Heart left ventricle (tissue), 16 donors: Measurements from ENCODE around the gene FAM240B. TPM values are rescaled to one million over a fixed set of nuclear protein-coding genes. Genes with fewer than 3 reads are reported as not detected.
A peak's percentile ranks its signal among the peaks of the same experiment; 100 is the strongest.

Source experiments
- ATAC-seq, 4 donors: fragments of 200-7000 bp; cut with Tn5 transposase; one replicate each; pipeline ENCODE4 v1.9.1; 2020 to 2022; ENCODE audit warnings: moderate library complexity in 4 of 4, mild to moderate bottlenecking in 3 of 4, moderate number of reproducible peaks in 1 of 4
- DNase-seq, 5 donors: peaks; one replicate each; pipeline ENCODE4 v3.0.0-alpha.2; 2020
- H3K27ac ChIP-seq, 12 donors: fragments of 200-600 bp; sonication (generic) in 4 of 12; one replicate each; pipeline versions ENCODE4 v1.5.0 to v1.8.0; 2016 to 2022; ENCODE audit warnings: mild to moderate bottlenecking in 2 of 12
- H3K27me3 ChIP-seq, 9 donors: fragments of 200-600 bp; sonication (generic) in 2 of 9; one replicate each; pipeline versions ENCODE4 v1.5.1 to v1.8.0; 2016 to 2022; ENCODE audit warnings: mild to moderate bottlenecking in 3 of 9
- H3K36me3 ChIP-seq, 9 donors: fragments of 200-600 bp; sonication (generic) in 2 of 9; one replicate each; pipeline versions ENCODE4 v1.5.0 to v1.8.0; 2018 to 2022; ENCODE audit warnings: mild to moderate bottlenecking in 2 of 9
- H3K4me1 ChIP-seq, 12 donors: fragments of 200-600 bp; sonication (generic) in 4 of 12; one replicate each; pipeline versions ENCODE4 v1.5.0 to v1.8.0; 2016 to 2022; ENCODE audit warnings: mild to moderate bottlenecking in 3 of 12
- H3K4me3 ChIP-seq, 12 donors: fragments of 200-600 bp; sonication (generic) in 4 of 12; one replicate each; pipeline versions ENCODE4 v1.5.0 to v1.8.0; 2017 to 2022; ENCODE audit warnings: mild to moderate bottlenecking in 9 of 12, moderate library complexity in 4 of 12
- H3K9me3 ChIP-seq, 12 donors: fragments of 200-600 bp; sonication (generic) in 4 of 12; one replicate each; pipeline versions ENCODE4 v1.5.0 to v1.8.0; 2016 to 2022; ENCODE audit warnings: mild to moderate bottlenecking in 1 of 12
- POLR2A ChIP-seq, 2 donors: fragments of 450-650 bp; IDR thresholded peaks; one replicate each; pipeline ENCODE4 v1.6.1; 2017; ENCODE audit warnings: antibody characterized with exemption in 2 of 2, mild to moderate bottlenecking in 2 of 2, moderate library complexity in 2 of 2
- WGBS, 4 donors: extraction: QIAGEN DNeasy Blood & Tissue Kit in 2 of 4; methylation state at CpG; one replicate each; pipeline versions ENCODE4 v1.1.5 to v1.1.7; 2013 to 2018; 5-methylcytosine and 5-hydroxymethylcytosine counted together
- intact Hi-C, 10 donors: fragments of 100-400 bp; cut with DNase I; formaldehyde crosslinking; loops; one replicate each; pipeline versions ENCODE4 v1.11.1 to v1.14.2; 2022
- polyA plus RNA-seq, 2 donors: library from polyadenylated mRNA; stranded (reverse); fragments of 200-250 nt; gene quantifications; one replicate each; pipeline ENCODE4 v1.2.3, GENCODE V29; 2013
- total RNA-seq, 9 donors: library from RNA; depleted of rRNA in 2 of 9; stranded (reverse); fragments of >200 nt in 2 of 9; fragmentation: NEBNext Ultra II Directional in 3 of 9; extraction: Animal tissue kit (Norgen Biotek cat#: 25700) in 3 of 9; gene quantifications; one replicate each; pipeline versions ENCODE4 v1.1.0 to v1.2.4, GENCODE V29; 2016 to 2023
- TF ChIP-seq, protein P1 (sequence below), 12 donors: fragments of 200-600 bp; sonication (generic) in 4 of 12; IDR thresholded peaks; one replicate each; pipeline versions ENCODE4 v1.5.0 to v1.8.0; 2018 to 2022; ENCODE audit warnings: antibody characterized with exemption in 12 of 12, mild to moderate bottlenecking in 5 of 12
- donor health status: ischemic (EF 13 %, LVEDD 7.1; RV severe dilation, severe dysfunction).
- donor health status: healthy with polysubstance abuse.
- donor health status: DM: no; HTN: yes; CAD: no.
- donor health status: DM: no; HTN: no; CAD: no.
- donor health status: ischemic (EF 25% LVEDD 6.9; RV normal size, moderate dysfunction).
- donor health status: ischemic (EF 25% LVEDD 5.7; RV mildly dilated, moderate dysfunction).
- donor health status: healthy.
- donor health status: DM: yes; HTN: yes; CAD: no.
- donor health status: ischemic (EF 35%, LVEDD 5.7; RV mildly dilated, moderate dysfunction).
- donor health status: nonischemic (EF 11% LVEDD 7.7; RV severe dilation, severe dysfunction).
- donor health status: DM: yes; HTN: yes; CAD: no.
- donor health status: PGD.
- donor health status: ischemic (EF 29% LVEDD 5.4; RV normal size, mild dysfunction).
- donor health status: nonischemic (EF 23%, LVEDD 6.1; RV moderate dilation, normal function).

The FAM240B gene
- total and polyA plus RNA-seq, 11 donors, result not detected

DNA sequence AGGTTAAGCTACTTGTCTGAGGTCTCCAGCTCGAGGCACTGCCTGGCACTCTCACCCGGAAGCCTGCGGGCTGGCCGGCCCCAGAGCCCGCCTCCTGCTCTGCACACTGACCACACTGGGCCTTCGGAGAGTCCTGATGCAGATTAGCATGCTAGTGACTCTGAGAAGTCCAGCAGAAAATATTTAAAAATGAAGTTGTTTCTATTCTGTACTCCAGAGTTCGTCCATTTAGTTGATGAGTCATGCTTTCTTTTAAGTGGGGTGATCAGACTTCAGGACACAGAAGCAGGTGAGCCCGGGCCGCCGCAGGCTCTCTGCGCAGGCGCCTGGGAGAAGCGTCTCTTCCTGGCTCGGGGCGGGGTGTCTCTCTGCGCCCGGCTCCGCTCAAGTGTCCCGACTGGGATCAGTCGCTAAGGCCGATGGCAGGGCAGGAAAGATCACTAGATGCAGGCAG is 32.5 kb downstream of the FAM240B start:
- Histone ChIP-seq H3K4me1 (peaks cover 0 to 20% (median 3%) of the 10 kb centered on the region in 12 donors), H3K36me3 (no peaks in the 10 kb centered on the region), H3K4me3 (peak overlapping the region in 9 of 12 donors; percentile 11 to 35 (median 27)), H3K9me3 (no peaks in the 10 kb centered on the region), H3K27me3 (peaks cover 0 to 4% (median 0%) of the 10 kb centered on the region in 9 donors), H3K27ac (no peak overlapping the region)
- TF ChIP-seq POLR2A (IDR thresholded peaks at IDR 0.05), result no peak
- TF ChIP-seq, protein P1, sequence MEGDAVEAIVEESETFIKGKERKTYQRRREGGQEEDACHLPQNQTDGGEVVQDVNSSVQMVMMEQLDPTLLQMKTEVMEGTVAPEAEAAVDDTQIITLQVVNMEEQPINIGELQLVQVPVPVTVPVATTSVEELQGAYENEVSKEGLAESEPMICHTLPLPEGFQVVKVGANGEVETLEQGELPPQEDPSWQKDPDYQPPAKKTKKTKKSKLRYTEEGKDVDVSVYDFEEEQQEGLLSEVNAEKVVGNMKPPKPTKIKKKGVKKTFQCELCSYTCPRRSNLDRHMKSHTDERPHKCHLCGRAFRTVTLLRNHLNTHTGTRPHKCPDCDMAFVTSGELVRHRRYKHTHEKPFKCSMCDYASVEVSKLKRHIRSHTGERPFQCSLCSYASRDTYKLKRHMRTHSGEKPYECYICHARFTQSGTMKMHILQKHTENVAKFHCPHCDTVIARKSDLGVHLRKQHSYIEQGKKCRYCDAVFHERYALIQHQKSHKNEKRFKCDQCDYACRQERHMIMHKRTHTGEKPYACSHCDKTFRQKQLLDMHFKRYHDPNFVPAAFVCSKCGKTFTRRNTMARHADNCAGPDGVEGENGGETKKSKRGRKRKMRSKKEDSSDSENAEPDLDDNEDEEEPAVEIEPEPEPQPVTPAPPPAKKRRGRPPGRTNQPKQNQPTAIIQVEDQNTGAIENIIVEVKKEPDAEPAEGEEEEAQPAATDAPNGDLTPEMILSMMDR (IDR thresholded peaks at IDR 0.05), result no peak
- intact Hi-C loops, result loop anchor here in 2 of 10 donors (10.0 kb wide), 3 partner anchors 47 to 67 kb away; partner anchors contain the start of gene ANKRD18A (in 1 of the 2)
- WGBS, 4 donors, result 37 to 50% (median 44%) methylated on average over 21 of the region's 21 CpGs
- peak; percentile 47 to 91 (median 79) for ATAC-seq
- peak in 4 of 5 donors; percentile 28 to 79 (median 62) for DNase-seq

DNA sequence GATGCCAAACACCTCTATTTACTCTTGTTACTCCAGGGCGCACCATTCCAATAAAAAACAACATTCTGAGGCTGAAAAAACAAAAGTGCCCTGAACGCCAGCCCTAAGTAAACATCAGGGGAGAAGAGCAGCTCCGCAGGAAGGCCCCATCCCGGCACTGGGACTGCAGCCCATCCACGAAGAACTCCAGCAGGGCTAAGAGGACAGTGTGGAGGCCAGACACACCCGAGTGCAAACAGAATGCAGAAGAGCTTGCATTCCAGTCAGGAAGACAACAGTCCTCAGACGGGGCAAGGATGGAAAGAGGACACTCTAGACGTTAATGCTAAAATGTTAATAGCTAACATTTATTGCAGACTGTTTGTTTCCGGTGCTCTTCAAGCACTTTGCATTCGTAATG is 33.0 kb downstream of the FAM240B start:
- TF ChIP-seq POLR2A (IDR thresholded peaks at IDR 0.05), result no peak
- TF ChIP-seq, protein P1 (IDR thresholded peaks at IDR 0.05), result no peak
- DNase-seq (no peak), ATAC-seq (no peak)
- H3K4me3 ChIP-seq, result peak overlapping the region in 6 of 12 donors; percentile 16 to 35 (median 30)
- intact Hi-C loops, result loop anchor here in 2 of 10 donors (10.0 kb wide), 3 partner anchors 48 to 68 kb away; partner anchors contain the start of gene ANKRD18A (in 1 of the 2)
- no peaks in the 10 kb centered on the region for H3K36me3 ChIP-seq
- peaks cover 0 to 4% (median 0%) of the 10 kb centered on the region in 9 donors for H3K27me3 ChIP-seq
- H3K9me3 ChIP-seq, result no peaks in the 10 kb centered on the region
- H3K4me1 ChIP-seq, result peaks cover 0 to 23% (median 3%) of the 10 kb centered on the region in 12 donors
- H3K27ac ChIP-seq, result no peak overlapping the region
- 35 to 56% (median 46%) methylated on average over 10 of the region's 10 CpGs for WGBS, 4 donors

DNA sequence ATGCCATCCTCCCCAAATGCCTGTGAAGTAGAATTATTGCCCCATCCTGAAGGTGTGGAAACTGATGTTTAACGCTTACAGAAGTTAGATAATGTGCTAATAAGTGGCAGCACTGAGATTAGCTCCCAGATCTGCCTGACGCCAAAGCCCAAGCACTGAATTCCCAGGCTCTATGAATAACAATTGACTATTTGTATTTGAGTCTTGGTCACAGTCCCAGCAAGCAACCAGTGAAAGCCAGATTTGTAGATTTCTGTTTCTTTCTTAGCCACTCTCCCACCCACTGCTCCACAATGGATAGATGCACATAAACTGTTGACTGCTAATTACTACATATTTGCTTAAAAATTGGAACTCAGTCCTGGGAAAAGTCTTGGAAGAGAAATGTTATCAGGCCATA is 34.4 kb downstream of the FAM240B start:
- Histone ChIP-seq H3K36me3 (no peaks in the 10 kb centered on the region), H3K4me3 (no peak overlapping the region), H3K4me1 (peaks cover 0 to 26% (median 3%) of the 10 kb centered on the region in 12 donors), H3K27ac (no peak overlapping the region), H3K27me3 (peaks cover 0 to 4% (median 0%) of the 10 kb centered on the region in 9 donors), H3K9me3 (no peaks in the 10 kb centered on the region)
- WGBS, 4 donors, result 71 to 85% (median 74%) methylated on average over 2 of the region's 2 CpGs
- ATAC-seq (no peak), DNase-seq (no peak)
- TF ChIP-seq POLR2A (IDR thresholded peaks at IDR 0.05), result no peak
- TF ChIP-seq, protein P1 (IDR thresholded peaks at IDR 0.05), result no peak
- intact Hi-C loops, result loop anchor here in 3 of 10 donors (2.0 to 10.0 kb wide), 4 partner anchors 25 to 69 kb away; partner anchors contain the start of gene ANKRD18A (in 1 of the 3)

DNA sequence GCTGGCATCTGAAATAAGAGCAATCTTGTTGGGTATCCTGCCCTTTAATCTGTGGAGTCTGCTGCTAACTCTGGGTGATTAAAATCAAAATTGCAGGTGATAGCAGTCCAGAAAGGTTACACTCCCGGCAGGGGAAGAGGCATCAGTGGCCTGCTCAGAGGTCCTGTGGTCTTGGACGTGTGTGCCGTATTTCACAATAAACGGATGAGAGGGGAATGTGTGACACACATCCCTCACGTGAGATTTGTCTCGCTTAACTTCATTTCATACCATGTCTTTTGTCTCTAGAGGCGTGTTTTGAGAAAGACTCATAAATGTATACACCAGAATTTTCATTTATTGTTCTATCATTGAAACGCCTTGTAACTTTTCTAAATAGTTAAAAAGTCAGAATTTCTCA is 36.6 kb downstream of the FAM240B start:
- Histone ChIP-seq H3K27me3 (peaks cover 0 to 4% (median 0%) of the 10 kb centered on the region in 9 donors), H3K36me3 (no peaks in the 10 kb centered on the region), H3K27ac (no peak overlapping the region), H3K4me1 (peaks cover 0 to 26% (median 3%) of the 10 kb centered on the region in 12 donors), H3K9me3 (no peaks in the 10 kb centered on the region), H3K4me3 (no peak overlapping the region)
- WGBS, 4 donors, result 79 to 91% (median 87%) methylated on average over 8 of the region's 8 CpGs
- ATAC-seq (no peak), DNase-seq (no peak)
- TF ChIP-seq POLR2A (IDR thresholded peaks at IDR 0.05), result no peak
- TF ChIP-seq, protein P1 (IDR thresholded peaks at IDR 0.05), result no peak
- intact Hi-C loops, result loop anchor here in 2 of 10 donors (10.0 kb wide), 3 partner anchors 51 to 71 kb away; partner anchors contain the start of gene ANKRD18A (in 1 of the 2)
